Right atrium auricular region (tissue), 2 donors: ENCODE measurements around the gene NCL. TPM values are rescaled to one million over a fixed set of nuclear protein-coding genes. Genes with fewer than 3 reads are reported as not detected.
A peak's percentile ranks its signal among the peaks of the same experiment; 100 is the strongest.
"Not testable (repeated sequence)": the region's sequence is repeated elsewhere in the genome, so short reads cannot be mapped to it uniquely, and the experiment has no call there.

Experiments used
- DNase-seq: peaks from one replicate; pipeline ENCODE4 v3.0.0-alpha.2; 2019; ENCODE audit warnings: low spot score
- H3K27ac ChIP-seq, 2 donors: fragments of 200-600 bp; sonication (generic); 1 replicate in 1 of 2; 2 replicates in 1 of 2; pipeline ENCODE4 v1.5.1; 2016 to 2019
- H3K27me3 ChIP-seq, 2 donors: fragments of 200-600 bp; sonication (generic); one replicate each; pipeline versions ENCODE4 v1.5.1 to v1.6.0; 2017 to 2019
- H3K36me3 ChIP-seq: fragments of 200-600 bp; sonication (generic); one replicate; pipeline ENCODE4 v1.5.1; 2016
- H3K4me1 ChIP-seq, 2 donors: fragments of 200-600 bp; sonication (generic); one replicate each; pipeline versions ENCODE4 v1.5.1 to v1.6.0; 2017 to 2019
- H3K4me3 ChIP-seq, 2 donors: fragments of 200-600 bp; sonication (generic); 1 replicate in 1 of 2; 2 replicates in 1 of 2; pipeline ENCODE4 v1.5.1; 2017 to 2019; ENCODE audit warnings: mild to moderate bottlenecking in 1 of 2, moderate library complexity in 1 of 2
- H3K9me3 ChIP-seq, 2 donors: fragments of 200-600 bp; sonication (generic); one replicate each; pipeline ENCODE4 v1.5.1; 2019
- CTCF ChIP-seq, 2 donors: fragments of 200-600 bp; sonication (generic); IDR thresholded peaks; one replicate each; pipeline ENCODE4 v1.5.1; 2019; ENCODE audit warnings: antibody characterized with exemption in 2 of 2
- total RNA-seq, 2 donors: library from RNA; depleted of rRNA; stranded (reverse); fragments of >200 nt; gene quantifications; one replicate each; pipeline ENCODE4 v1.1.0, GENCODE V29; 2016

NCL gene
- total RNA-seq, 2 donors from 2014 or later: 73.5 to 85.8 TPM

DNA sequence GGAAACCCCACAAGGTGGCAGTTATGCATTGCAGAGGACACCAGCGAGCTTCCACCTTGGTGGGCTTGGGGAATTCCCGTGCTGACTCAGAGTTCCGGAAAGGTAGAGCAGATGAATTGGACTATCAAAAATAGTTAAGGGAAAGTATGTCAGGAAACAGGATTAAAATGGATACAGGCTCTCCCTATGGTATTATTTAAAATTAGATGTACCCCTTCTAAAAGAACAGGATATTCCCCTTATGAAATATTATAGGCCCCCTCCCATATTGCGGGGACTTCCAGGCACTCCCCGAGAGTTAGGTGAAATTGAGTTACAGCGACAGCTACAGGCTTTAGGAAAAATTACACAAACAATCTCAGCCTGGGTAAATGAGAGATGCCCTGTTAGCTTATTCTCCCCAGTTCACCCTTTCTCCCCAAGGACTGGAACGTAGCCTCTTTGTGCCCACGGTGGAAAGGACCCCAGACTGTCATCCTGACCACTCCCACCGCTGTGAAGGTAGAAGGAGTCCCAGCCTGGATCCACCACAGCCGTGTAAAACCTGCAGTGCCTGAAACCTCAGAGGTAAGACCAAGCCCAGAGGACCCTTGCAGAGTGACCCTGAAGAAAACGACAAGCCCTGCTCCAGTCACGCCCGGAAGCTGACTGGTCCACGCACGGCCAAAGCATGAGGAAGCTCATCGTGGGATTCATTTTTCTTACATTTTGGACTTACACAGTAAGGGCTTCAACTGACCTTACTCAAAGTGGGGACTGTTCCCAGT, 58.5 kb downstream of the NCL start:
- peaks cover 0 to 22% of the 10 kb centered on the region in 2 donors for H3K4me1 ChIP-seq
- not testable (repeated sequence) for DNase-seq, H3K36me3 ChIP-seq, H3K9me3 ChIP-seq, H3K27me3 ChIP-seq, H3K27ac ChIP-seq, H3K4me3 ChIP-seq
- TF ChIP-seq CTCF (IDR thresholded peaks at IDR 0.05): peak; percentile 49 to 67

DNA sequence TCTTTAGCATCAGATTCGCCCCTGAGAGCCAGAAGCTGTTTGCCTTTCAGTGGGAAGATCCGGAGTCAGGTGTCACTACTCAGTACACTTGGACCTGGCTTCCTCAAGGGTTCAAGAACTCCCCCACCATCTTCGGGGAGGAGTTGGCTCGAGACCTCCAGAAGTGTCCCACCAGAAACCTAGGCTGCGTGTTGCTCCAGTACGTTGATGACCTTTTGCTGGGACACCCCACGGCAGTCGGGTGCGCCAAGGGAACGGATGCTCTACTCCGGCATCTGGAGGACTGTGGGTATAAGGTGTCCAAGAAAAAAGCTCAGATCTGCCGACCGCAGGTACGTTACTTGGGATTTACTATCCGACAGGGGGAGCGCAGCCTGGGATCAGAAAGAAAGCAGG, 60.1 kb downstream of the NCL start:
- not testable (repeated sequence) for H3K27ac ChIP-seq, H3K9me3 ChIP-seq, H3K36me3 ChIP-seq, H3K27me3 ChIP-seq, DNase-seq, H3K4me3 ChIP-seq
- peaks cover 0 to 36% of the 10 kb centered on the region in 2 donors for H3K4me1 ChIP-seq

Other genes starting within 250 kb of the NCL start
- 1 to 10 TPM; 4.0 to 9.4 TPM for gene B3GNT7, start 68.8 kb downstream of the NCL start, total RNA-seq
- under 1 TPM; 0.67 to 0.93 TPM for gene NMUR1, start 66.0 kb upstream of the NCL start, total RNA-seq
- not detected for gene TEX44, start 128.4 kb upstream of the NCL start, total RNA-seq
- gene PTMA, start 244.0 kb upstream of the NCL start, total RNA-seq: 100 to 1,000 TPM; 234 to 430 TPM